Measurements from ENCODE around the gene LSG1.
"Not testable (repeated sequence)": the region's sequence is repeated elsewhere in the genome, so short reads cannot be mapped to it uniquely, and the experiment has no call there.

Gene LSG1

GRCh38 chr3:194617143-194617671, 54.8 kb downstream of the LSG1 start:
- no peak for DNase-seq (ENCODE audit: low read depth)

GRCh38 chr3:194615226-194615625, 56.8 kb downstream of the LSG1 start:
- no peak for DNase-seq (ENCODE audit: low read depth)

GRCh38 chr3:194612221-194612620, 59.8 kb downstream of the LSG1 start:
- DNase-seq (ENCODE audit: low read depth): no peak

GRCh38 chr3:194610689-194611088, 61.3 kb downstream of the LSG1 start:
- no peak for DNase-seq (ENCODE audit: low read depth)

GRCh38 chr3:194609601-194610000, 62.4 kb downstream of the LSG1 start:
- no peak for DNase-seq (ENCODE audit: low read depth)

GRCh38 chr3:194608981-194609380, 63.0 kb downstream of the LSG1 start:
- no peak for DNase-seq (ENCODE audit: low read depth)

GRCh38 chr3:194607592-194608389, 64.2 kb downstream of the LSG1 start:
- DNase-seq (ENCODE audit: low read depth): no peak

GRCh38 chr3:194606941-194607340, 65.0 kb downstream of the LSG1 start:
- DNase-seq (ENCODE audit: low read depth): no peak

GRCh38 chr3:194606163-194606562, 65.8 kb downstream of the LSG1 start:
- DNase-seq (ENCODE audit: low read depth): no peak

- not testable (repeated sequence) for DNase-seq (ENCODE audit: low read depth)
Observed at GRCh38 chr3:194605314-194605713, 66.7 kb downstream of the LSG1 start.

GRCh38 chr3:194604837-194605236, 67.2 kb downstream of the LSG1 start:
- DNase-seq (ENCODE audit: low read depth): no peak

- no peak for DNase-seq (ENCODE audit: low read depth)
Observed at GRCh38 chr3:194604126-194604525, 67.9 kb downstream of the LSG1 start.

GRCh38 chr3:194602669-194603171, 69.3 kb downstream of the LSG1 start:
- DNase-seq (ENCODE audit: low read depth): no peak

- no peak for DNase-seq (ENCODE audit: low read depth)
Observed at GRCh38 chr3:194598771-194599557, 73.0 kb downstream of the LSG1 start.

- DNase-seq (ENCODE audit: low read depth): no peak
Observed at GRCh38 chr3:194596906-194597305, 75.1 kb downstream of the LSG1 start.

- no peak for DNase-seq (ENCODE audit: low read depth)
Observed at GRCh38 chr3:194592798-194593752, 78.9 kb downstream of the LSG1 start.

Data from stimulated activated CD4-positive, alpha-beta T cell treated with anti-CD3 and anti-CD28 coated beads, Interleukin-2, amount 100 ng/mL, for 4 hours (primary cell).